ENCODE data around the gene NT5C1B. TPM values are rescaled to one million over a fixed set of nuclear protein-coding genes. Genes with fewer than 3 reads are reported as not detected.

The NT5C1B gene
- total and polyA plus RNA-seq, 4 experiments from 2014 or later = 0.45 to 0.47 TPM; not detected in 2

GRCh38 chr2:18557121-18557520, 32.2 kb downstream of the NT5C1B start:
- Histone ChIP-seq H3K27ac (ENCODE audit: low read depth, low read length) (no peak overlapping the region), H3K27me3 (ENCODE audit: insufficient read depth, low read length) (no peaks in the 10 kb centered on the region), H3K4me3 (ENCODE audit: low read length in 2 of 2) (no peak overlapping the region), H3K4me1 (ENCODE audit: insufficient read depth, low read length) (peaks cover 29% of the 10 kb centered on the region), H3K36me3 (ENCODE audit: insufficient read depth, low read length) (no peaks in the 10 kb centered on the region), H3K9me3 (ENCODE audit: control insufficient read depth in 1 of 2, low read length in 2 of 2) (no peaks in the 10 kb centered on the region)
- Mint-ChIP-seq H3K36me3 (peaks cover 18 to 43% of the 10 kb centered on the region in 2 donors), H3K4me3 (no peak overlapping the region), H3K4me1 (peaks cover 33 to 64% (median 44%) of the 10 kb centered on the region in 4 donors), H3K9me3 (peaks cover 0 to 2% (median 0%) of the 10 kb centered on the region in 8 donors), H3K27me3 (no peaks in the 10 kb centered on the region), H3K27ac (peak overlapping the region in 1 of 7 donors; percentile 59)
- CTCF ChIA-PET (ENCODE audit: partially characterized antibody) = interaction anchor here (0.9 kb wide), 1 partner anchor 10 kb away, joined by 3 read pairs; no protein-coding TSS in a partner anchor
- intact Hi-C loops (cut with micrococcal nuclease) = no loop called here
- DNase-seq = no peak
- POLR2A ChIA-PET (ENCODE audit: partially characterized antibody) = no interaction called here

GRCh38 chr2:18552351-18553077, 36.9 kb downstream of the NT5C1B start:
- Mint-ChIP-seq H3K27me3 (no peaks in the 10 kb centered on the region), H3K4me3 (no peak overlapping the region), H3K36me3 (peaks cover 25 to 34% of the 10 kb centered on the region in 2 donors), H3K27ac (peak overlapping the region in 1 of 7 donors; percentile 3), H3K4me1 (peaks cover 14 to 53% (median 31%) of the 10 kb centered on the region in 4 donors), H3K9me3 (peaks cover 0 to 2% (median 0%) of the 10 kb centered on the region in 8 donors)
- ChIA-PET POLR2A (ENCODE audit: partially characterized antibody) (interaction anchor here (0.6 to 2.0 kb wide), 2 partner anchors 8 to 15 kb away, joined by 3 to 7 read pairs; partner anchors contain the start of gene RDH14), CTCF (ENCODE audit: partially characterized antibody) (interaction anchor here (1.1 to 1.8 kb wide), 4 partner anchors 9 to 34 kb away, joined by 3 to 6 read pairs (median 4); partner anchors contain the start of gene RDH14)
- Histone ChIP-seq H3K9me3 (ENCODE audit: control insufficient read depth in 1 of 2, low read length in 2 of 2) (no peaks in the 10 kb centered on the region), H3K4me1 (ENCODE audit: insufficient read depth, low read length) (peaks cover 4% of the 10 kb centered on the region), H3K27me3 (ENCODE audit: insufficient read depth, low read length) (no peaks in the 10 kb centered on the region), H3K36me3 (ENCODE audit: insufficient read depth, low read length) (no peaks in the 10 kb centered on the region), H3K4me3 (ENCODE audit: low read length in 2 of 2) (no peak overlapping the region), H3K27ac (ENCODE audit: low read depth, low read length) (no peak overlapping the region)
- intact Hi-C loops (cut with micrococcal nuclease) = no loop called here
- no peak for DNase-seq

GRCh38 chr2:18551623-18552022, 37.7 kb downstream of the NT5C1B start:
- Histone ChIP-seq H3K9me3 (ENCODE audit: control insufficient read depth in 1 of 2, low read length in 2 of 2) (no peaks in the 10 kb centered on the region), H3K27ac (ENCODE audit: low read depth, low read length) (no peak overlapping the region), H3K36me3 (ENCODE audit: insufficient read depth, low read length) (no peaks in the 10 kb centered on the region), H3K27me3 (ENCODE audit: insufficient read depth, low read length) (no peaks in the 10 kb centered on the region), H3K4me1 (ENCODE audit: insufficient read depth, low read length) (peaks cover 8% of the 10 kb centered on the region), H3K4me3 (ENCODE audit: low read length in 2 of 2) (no peak overlapping the region)
- no peak overlapping the region for H3K4me3 Mint-ChIP-seq
- H3K27me3 Mint-ChIP-seq = no peaks in the 10 kb centered on the region
- H3K9me3 Mint-ChIP-seq = peaks cover 0 to 2% (median 0%) of the 10 kb centered on the region in 8 donors
- CTCF ChIA-PET (ENCODE audit: partially characterized antibody) = interaction anchor here (1.4 kb wide), 1 partner anchor 10 kb away, joined by 5 read pairs; the partner anchor contains the start of gene RDH14
- POLR2A ChIA-PET (ENCODE audit: partially characterized antibody) = interaction anchor here (2.0 kb wide), 1 partner anchor 9 kb away, joined by 7 read pairs; the partner anchor contains the start of gene RDH14
- intact Hi-C loops (cut with micrococcal nuclease) = no loop called here
- no peak overlapping the region for H3K27ac Mint-ChIP-seq
- peaks cover 14 to 57% (median 33%) of the 10 kb centered on the region in 4 donors for H3K4me1 Mint-ChIP-seq
- peaks cover 25 to 32% of the 10 kb centered on the region in 2 donors for H3K36me3 Mint-ChIP-seq
- no peak for DNase-seq

GRCh38 chr2:18551169-18551568, 38.2 kb downstream of the NT5C1B start:
- no peak overlapping the region for H3K27ac Mint-ChIP-seq
- Histone ChIP-seq H3K4me1 (ENCODE audit: insufficient read depth, low read length) (peaks cover 10% of the 10 kb centered on the region), H3K4me3 (ENCODE audit: low read length in 2 of 2) (no peak overlapping the region), H3K27me3 (ENCODE audit: insufficient read depth, low read length) (no peaks in the 10 kb centered on the region), H3K9me3 (ENCODE audit: control insufficient read depth in 1 of 2, low read length in 2 of 2) (no peaks in the 10 kb centered on the region), H3K36me3 (ENCODE audit: insufficient read depth, low read length) (no peaks in the 10 kb centered on the region), H3K27ac (ENCODE audit: low read depth, low read length) (no peak overlapping the region)
- CTCF ChIA-PET (ENCODE audit: partially characterized antibody) = no interaction called here
- DNase-seq = no peak
- H3K4me3 Mint-ChIP-seq = no peak overlapping the region
- peaks cover 0 to 2% (median 0%) of the 10 kb centered on the region in 8 donors for H3K9me3 Mint-ChIP-seq
- intact Hi-C loops (cut with micrococcal nuclease) = no loop called here
- H3K27me3 Mint-ChIP-seq = no peaks in the 10 kb centered on the region
- H3K4me1 Mint-ChIP-seq = peaks cover 19 to 58% (median 37%) of the 10 kb centered on the region in 4 donors
- POLR2A ChIA-PET (ENCODE audit: partially characterized antibody) = interaction anchor here (2.0 kb wide), 1 partner anchor 9 kb away, joined by 7 read pairs; the partner anchor contains the start of gene RDH14
- peaks cover 25 to 32% of the 10 kb centered on the region in 2 donors for H3K36me3 Mint-ChIP-seq

- H3K36me3 ChIP-seq (ENCODE audit: insufficient read depth, low read length) = no peaks in the 10 kb centered on the region
- H3K4me1 Mint-ChIP-seq = peaks cover 22 to 61% (median 39%) of the 10 kb centered on the region in 4 donors
- no peaks in the 10 kb centered on the region for H3K27me3 Mint-ChIP-seq
- no peak for DNase-seq
- H3K27ac ChIP-seq (ENCODE audit: low read depth, low read length) = no peak overlapping the region
- H3K9me3 ChIP-seq (ENCODE audit: control insufficient read depth in 1 of 2, low read length in 2 of 2) = no peaks in the 10 kb centered on the region
- no peaks in the 10 kb centered on the region for H3K27me3 ChIP-seq (ENCODE audit: insufficient read depth, low read length)
- intact Hi-C loops (cut with micrococcal nuclease) = no loop called here
- ChIA-PET CTCF (ENCODE audit: partially characterized antibody) (no interaction called here), POLR2A (ENCODE audit: partially characterized antibody) (no interaction called here)
- peaks cover 11% of the 10 kb centered on the region for H3K4me1 ChIP-seq (ENCODE audit: insufficient read depth, low read length)
- H3K4me3 ChIP-seq (ENCODE audit: low read length in 2 of 2) = no peak overlapping the region
- no peak overlapping the region for H3K27ac Mint-ChIP-seq
- H3K9me3 Mint-ChIP-seq = peaks cover 0 to 2% (median 0%) of the 10 kb centered on the region in 8 donors
- no peak overlapping the region for H3K4me3 Mint-ChIP-seq
- peaks cover 21 to 29% of the 10 kb centered on the region in 2 donors for H3K36me3 Mint-ChIP-seq
Observed at GRCh38 chr2:18550433-18550832, 38.9 kb downstream of the NT5C1B start.

- Mint-ChIP-seq H3K27me3 (no peaks in the 10 kb centered on the region), H3K36me3 (peaks cover 11 to 21% of the 10 kb centered on the region in 2 donors), H3K27ac (peak overlapping the region in 2 of 7 donors; percentile 3 to 70), H3K9me3 (peaks cover 0 to 2% (median 0%) of the 10 kb centered on the region in 8 donors), H3K4me1 (peaks cover 22 to 55% (median 42%) of the 10 kb centered on the region in 4 donors), H3K4me3 (no peak overlapping the region)
- POLR2A ChIA-PET (ENCODE audit: partially characterized antibody) = no interaction called here
- H3K36me3 ChIP-seq (ENCODE audit: insufficient read depth, low read length) = no peaks in the 10 kb centered on the region
- H3K27me3 ChIP-seq (ENCODE audit: insufficient read depth, low read length) = no peaks in the 10 kb centered on the region
- no peak for DNase-seq
- H3K4me3 ChIP-seq (ENCODE audit: low read length in 2 of 2) = no peak overlapping the region
- H3K4me1 ChIP-seq (ENCODE audit: insufficient read depth, low read length) = peaks cover 11% of the 10 kb centered on the region
- H3K9me3 ChIP-seq (ENCODE audit: control insufficient read depth in 1 of 2, low read length in 2 of 2) = no peaks in the 10 kb centered on the region
- intact Hi-C loops (cut with micrococcal nuclease) = no loop called here
- CTCF ChIA-PET (ENCODE audit: partially characterized antibody) = interaction anchor here (1.3 kb wide), 1 partner anchor 11 kb away, joined by 3 read pairs; no protein-coding TSS in a partner anchor
- no peak overlapping the region for H3K27ac ChIP-seq (ENCODE audit: low read depth, low read length)
Observed at GRCh38 chr2:18549083-18549482, 40.3 kb downstream of the NT5C1B start.

GRCh38 chr2:18548621-18549020, 40.7 kb downstream of the NT5C1B start:
- intact Hi-C loops (cut with micrococcal nuclease) = no loop called here
- no peak overlapping the region for H3K4me3 Mint-ChIP-seq
- no peaks in the 10 kb centered on the region for H3K36me3 ChIP-seq (ENCODE audit: insufficient read depth, low read length)
- H3K4me1 Mint-ChIP-seq = peaks cover 20 to 53% (median 39%) of the 10 kb centered on the region in 4 donors
- H3K27me3 ChIP-seq (ENCODE audit: insufficient read depth, low read length) = no peaks in the 10 kb centered on the region
- peaks cover 11% of the 10 kb centered on the region for H3K4me1 ChIP-seq (ENCODE audit: insufficient read depth, low read length)
- H3K27me3 Mint-ChIP-seq = no peaks in the 10 kb centered on the region
- DNase-seq = no peak
- H3K36me3 Mint-ChIP-seq = peaks cover 9 to 18% of the 10 kb centered on the region in 2 donors
- POLR2A ChIA-PET (ENCODE audit: partially characterized antibody) = no interaction called here
- H3K27ac ChIP-seq (ENCODE audit: low read depth, low read length) = no peak overlapping the region
- H3K9me3 ChIP-seq (ENCODE audit: control insufficient read depth in 1 of 2, low read length in 2 of 2) = no peaks in the 10 kb centered on the region
- H3K4me3 ChIP-seq (ENCODE audit: low read length in 2 of 2) = no peak overlapping the region
- CTCF ChIA-PET (ENCODE audit: partially characterized antibody) = interaction anchor here (1.3 kb wide), 1 partner anchor 11 kb away, joined by 3 read pairs; no protein-coding TSS in a partner anchor
- no peaks in the 10 kb centered on the region for H3K9me3 Mint-ChIP-seq
- H3K27ac Mint-ChIP-seq = peak overlapping the region in 2 of 7 donors; percentile 3 to 70

Data from CD4-positive, alpha-beta memory T cell (primary cell).